Activated B cell treated with CpG ODN at 0.5 μM for 24 hours (primary cell): ENCODE measurements around the gene U2SURP. TPM values are rescaled to one million over a fixed set of nuclear protein-coding genes. Genes with fewer than 3 reads are reported as not detected.

Experiments
- ATAC-seq: fragments of 200-7000 bp; cut with Tn5 transposase; one replicate; pipeline ENCODE4 v1.10.0; 2021; ENCODE audit warnings: low read depth, mild to moderate bottlenecking, moderate library complexity
- CTCF ChIA-PET: fragments of 350-600 bp; sonication (Branson Sonifier 250); formaldehyde crosslinking; loops from one replicate; lab custom pipeline; 2021; ENCODE audit warnings: antibody characterized with exemption; lab: Charles Lee
- POLR2A ChIA-PET: fragments of 350-600 bp; sonication (Branson Sonifier 250); formaldehyde crosslinking; loops from one replicate; lab custom pipeline; 2021; ENCODE audit warnings: antibody characterized with exemption; lab: Charles Lee
- DNase-seq: peaks from one replicate; pipeline ENCODE4 v3.0.0; 2022
- H3K27ac Mint-ChIP-seq: one replicate; pipeline ENCODE4 v1.8.0; 2020; ENCODE audit warnings: mixed read lengths
- H3K27me3 Mint-ChIP-seq: one replicate; pipeline ENCODE4 v1.8.0; 2021; ENCODE audit warnings: mixed read lengths
- H3K36me3 Mint-ChIP-seq: one replicate; pipeline ENCODE4 v1.8.0; 2021; ENCODE audit warnings: low read depth, mixed read lengths
- H3K4me1 Mint-ChIP-seq: one replicate; pipeline ENCODE4 v1.8.0; 2021; ENCODE audit warnings: mixed read lengths
- H3K4me3 Mint-ChIP-seq: one replicate; pipeline ENCODE4 v1.8.0; 2020; ENCODE audit warnings: mild to moderate bottlenecking, mixed read lengths
- H3K9me3 Mint-ChIP-seq: one replicate; pipeline ENCODE4 v1.8.0; 2020; ENCODE audit warnings: mixed read lengths
- intact Hi-C: fragments of 100-400 bp; cut with micrococcal nuclease; formaldehyde crosslinking; loops from one replicate; pipeline ENCODE4 v1.15.1; 2024
- total RNA-seq: library from RNA; stranded (reverse); gene quantifications from 2 replicates; pipeline ENCODE4 v1.2.3, GENCODE V29; 2022
- TF ChIP-seq, protein P1 (sequence below): fragments of 200-600 bp; IDR thresholded peaks from one replicate; pipeline ENCODE4 v1.8.0; 2022; ENCODE audit warnings: antibody characterized with exemption, mild to moderate bottlenecking

U2SURP gene
- total RNA-seq, 1 donor from 2014 or later: 131 TPM

DNA sequence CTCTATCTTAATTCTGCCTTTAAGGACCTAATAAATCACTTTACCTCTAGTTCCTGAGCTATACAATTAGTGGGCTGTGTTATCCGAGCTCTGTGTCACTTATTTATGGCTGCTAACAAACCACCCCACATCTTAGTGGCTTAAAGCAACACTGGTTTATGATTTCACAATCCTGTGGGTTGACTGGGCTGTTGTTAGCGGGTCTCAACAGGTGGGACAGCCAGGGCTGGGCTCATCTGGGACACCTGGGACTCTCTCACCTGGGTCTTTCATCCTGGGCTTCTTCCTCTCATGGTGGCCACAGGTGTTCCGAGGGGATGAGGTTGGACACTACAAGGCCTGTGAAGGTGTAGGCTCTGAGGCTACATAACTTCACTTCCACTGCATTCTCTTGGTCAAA, 82.4 kb downstream of the U2SURP start:
- ATAC-seq: no peak
- intact Hi-C loops: loop anchor here (5.0 kb wide), 1 partner anchor 99 kb away; no protein-coding TSS in a partner anchor
- H3K4me3 Mint-ChIP-seq: no peak overlapping the region
- TF ChIP-seq, protein P1, sequence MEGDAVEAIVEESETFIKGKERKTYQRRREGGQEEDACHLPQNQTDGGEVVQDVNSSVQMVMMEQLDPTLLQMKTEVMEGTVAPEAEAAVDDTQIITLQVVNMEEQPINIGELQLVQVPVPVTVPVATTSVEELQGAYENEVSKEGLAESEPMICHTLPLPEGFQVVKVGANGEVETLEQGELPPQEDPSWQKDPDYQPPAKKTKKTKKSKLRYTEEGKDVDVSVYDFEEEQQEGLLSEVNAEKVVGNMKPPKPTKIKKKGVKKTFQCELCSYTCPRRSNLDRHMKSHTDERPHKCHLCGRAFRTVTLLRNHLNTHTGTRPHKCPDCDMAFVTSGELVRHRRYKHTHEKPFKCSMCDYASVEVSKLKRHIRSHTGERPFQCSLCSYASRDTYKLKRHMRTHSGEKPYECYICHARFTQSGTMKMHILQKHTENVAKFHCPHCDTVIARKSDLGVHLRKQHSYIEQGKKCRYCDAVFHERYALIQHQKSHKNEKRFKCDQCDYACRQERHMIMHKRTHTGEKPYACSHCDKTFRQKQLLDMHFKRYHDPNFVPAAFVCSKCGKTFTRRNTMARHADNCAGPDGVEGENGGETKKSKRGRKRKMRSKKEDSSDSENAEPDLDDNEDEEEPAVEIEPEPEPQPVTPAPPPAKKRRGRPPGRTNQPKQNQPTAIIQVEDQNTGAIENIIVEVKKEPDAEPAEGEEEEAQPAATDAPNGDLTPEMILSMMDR: no peak
- ChIA-PET POLR2A (interaction anchor here (0.7 kb wide), 2 partner anchors 9 to 888 kb away, joined by 3 to 7 read pairs; partner anchors contain the start of gene DIPK2A), CTCF (no interaction called here)
- no peak for DNase-seq
- H3K4me1 Mint-ChIP-seq: peaks cover 31% of the 10 kb centered on the region
- no peaks in the 10 kb centered on the region for H3K9me3 Mint-ChIP-seq
- H3K27me3 Mint-ChIP-seq: no peaks in the 10 kb centered on the region
- peak overlapping the region; percentile 14 for H3K27ac Mint-ChIP-seq
- H3K36me3 Mint-ChIP-seq: no peaks in the 10 kb centered on the region

DNA sequence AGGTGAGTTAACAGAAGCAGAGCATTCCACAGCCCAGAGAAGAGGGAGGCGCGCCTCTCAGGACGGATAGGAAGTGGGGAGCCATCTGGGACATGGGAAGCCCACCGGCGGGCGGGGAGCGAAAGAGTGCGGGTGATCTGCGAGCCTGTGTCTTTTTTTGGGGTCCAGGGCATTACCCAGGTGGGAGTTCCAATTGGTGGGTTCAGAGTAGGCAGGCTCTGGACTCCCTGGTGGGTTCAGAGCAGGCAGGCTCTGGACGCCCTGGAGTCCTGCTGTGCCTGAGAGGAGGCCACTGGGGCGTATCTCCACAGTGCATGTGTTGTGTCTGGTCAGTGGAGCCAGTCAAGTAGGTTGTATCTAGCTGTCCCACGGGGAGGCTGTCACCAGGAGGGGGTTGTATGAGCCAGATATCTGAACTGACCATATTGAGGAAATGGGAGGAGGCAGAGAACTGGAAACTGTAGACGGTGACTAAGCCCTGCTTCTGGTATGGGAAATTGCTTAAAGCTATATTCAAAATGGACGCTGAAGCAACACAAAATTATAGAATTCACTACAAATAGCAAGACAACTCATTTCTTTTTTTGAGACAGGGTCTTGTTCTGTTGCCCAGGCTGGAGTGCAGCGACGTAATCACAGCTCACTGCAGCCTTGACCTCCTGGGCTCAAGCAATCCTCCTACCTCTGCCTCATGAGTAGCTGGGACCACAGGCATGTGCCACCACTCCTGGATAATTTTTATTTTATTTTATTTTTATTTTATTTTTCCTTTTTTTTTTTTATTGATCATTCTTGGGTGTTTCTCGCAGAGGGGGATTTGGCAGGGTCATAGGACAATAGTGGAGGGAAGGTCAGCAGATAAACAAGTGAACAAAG, 83.7 kb downstream of the U2SURP start:
- Mint-ChIP-seq H3K27ac (peak overlapping the region; percentile 14), H3K9me3 (no peaks in the 10 kb centered on the region), H3K4me1 (peaks cover 31% of the 10 kb centered on the region), H3K27me3 (no peaks in the 10 kb centered on the region), H3K36me3 (no peaks in the 10 kb centered on the region), H3K4me3 (no peak overlapping the region)
- intact Hi-C loops: loop anchor here (5.0 kb wide), 1 partner anchor 97 kb away; no protein-coding TSS in a partner anchor
- DNase-seq (peak; percentile 19), ATAC-seq (peak; percentile 53)
- ChIA-PET POLR2A (interaction anchor here (0.6 to 0.7 kb wide), 3 partner anchors 33 to 1643 kb away, joined by 3 to 7 read pairs (median 3); no protein-coding TSS in a partner anchor), CTCF (interaction anchor here (1.1 kb wide), 1 partner anchor 79 kb away, joined by 3 read pairs; no protein-coding TSS in a partner anchor)
- TF ChIP-seq, protein P1: no peak

DNA sequence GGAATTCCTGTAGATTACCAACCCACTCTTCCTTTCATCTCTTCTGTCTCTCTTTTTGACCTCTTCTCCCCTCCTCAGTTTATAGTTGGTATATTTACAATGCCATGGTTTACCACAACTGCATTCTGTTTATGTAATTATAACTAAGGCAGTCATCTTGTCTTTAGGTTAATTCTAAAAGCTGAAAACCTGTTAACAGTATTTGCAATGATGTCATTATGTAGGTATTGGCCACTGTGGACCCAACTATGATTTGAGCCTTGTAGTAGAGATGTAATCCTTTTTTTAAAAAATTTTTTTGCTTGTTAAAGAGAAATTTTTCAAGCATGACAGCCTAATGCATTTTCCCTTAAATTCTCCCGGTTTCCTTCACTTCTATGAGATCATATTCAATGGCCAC, 87.5 kb downstream of the U2SURP start:
- intact Hi-C loops: no loop called here
- POLR2A ChIA-PET: no interaction called here
- Mint-ChIP-seq H3K4me1 (peaks cover 10% of the 10 kb centered on the region), H3K36me3 (no peaks in the 10 kb centered on the region), H3K4me3 (no peak overlapping the region), H3K27me3 (no peaks in the 10 kb centered on the region), H3K27ac (no peak overlapping the region), H3K9me3 (no peaks in the 10 kb centered on the region)
- TF ChIP-seq, protein P1: no peak
- CTCF ChIA-PET: no interaction called here
- DNase-seq (no peak), ATAC-seq (no peak)

DNA sequence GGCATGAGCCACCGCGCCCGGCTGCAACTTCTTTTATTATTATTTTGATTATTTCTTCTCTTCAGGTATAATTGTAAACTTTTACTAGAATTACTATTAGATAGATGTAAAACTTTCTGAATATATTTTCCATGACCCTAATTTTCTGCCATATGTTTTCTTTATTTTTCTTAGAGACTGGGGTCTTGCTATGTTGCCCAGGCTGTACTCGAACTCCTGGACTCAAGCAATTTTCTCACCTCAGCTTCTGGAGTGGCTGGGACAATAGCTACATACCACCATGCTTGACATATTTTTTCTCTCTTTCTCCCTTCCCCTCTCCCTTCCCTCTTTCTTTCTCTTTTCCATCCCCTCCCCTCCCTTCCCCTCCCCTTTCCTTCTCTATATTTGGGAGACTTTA, 88.6 kb downstream of the U2SURP start:
- CTCF ChIA-PET: no interaction called here
- no peak overlapping the region for H3K4me3 Mint-ChIP-seq
- intact Hi-C loops: no loop called here
- TF ChIP-seq, protein P1: no peak
- POLR2A ChIA-PET: no interaction called here
- H3K27me3 Mint-ChIP-seq: no peaks in the 10 kb centered on the region
- no peaks in the 10 kb centered on the region for H3K36me3 Mint-ChIP-seq
- H3K9me3 Mint-ChIP-seq: no peaks in the 10 kb centered on the region
- H3K4me1 Mint-ChIP-seq: peaks cover 4% of the 10 kb centered on the region
- no peak overlapping the region for H3K27ac Mint-ChIP-seq
- ATAC-seq (no peak), DNase-seq (no peak)

DNA sequence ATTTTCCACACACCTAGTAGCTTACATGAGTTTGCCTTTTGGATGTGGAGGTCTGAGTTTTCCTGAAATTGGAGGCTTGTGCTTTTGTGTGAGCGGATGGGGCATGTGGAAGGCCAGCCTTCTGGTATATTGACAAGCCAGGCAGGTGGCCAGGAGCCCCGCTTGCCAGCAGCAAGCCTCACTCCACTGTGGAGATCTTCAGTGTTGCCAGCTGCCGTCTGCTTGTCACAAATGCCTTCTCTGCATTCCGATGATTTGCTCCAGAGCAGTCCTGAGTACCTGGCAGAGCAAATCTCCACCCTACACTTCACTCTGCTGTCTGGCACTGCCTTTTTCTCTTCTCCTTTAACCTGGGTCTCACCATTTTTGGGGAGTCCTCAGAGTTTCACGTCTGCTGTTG, 89.1 kb downstream of the U2SURP start:
- Mint-ChIP-seq H3K27me3 (no peaks in the 10 kb centered on the region), H3K27ac (no peak overlapping the region), H3K4me3 (no peak overlapping the region), H3K4me1 (no peaks in the 10 kb centered on the region), H3K36me3 (no peaks in the 10 kb centered on the region), H3K9me3 (no peaks in the 10 kb centered on the region)
- intact Hi-C loops: no loop called here
- CTCF ChIA-PET: no interaction called here
- DNase-seq (no peak), ATAC-seq (no peak)
- POLR2A ChIA-PET: no interaction called here
- TF ChIP-seq, protein P1: no peak
